H9 (cell line): Measurements from ENCODE around the gene MAP3K5. TPM values are rescaled to one million over a fixed set of nuclear protein-coding genes. Genes with fewer than 3 reads are reported as not detected.

Experiments used
- DNase-seq: peaks from one replicate; pipeline ENCODE4 v3.0.0-alpha.2; 2017
- H2AFZ ChIP-seq: one replicate; pipeline ENCODE4 v1.6.1; 2013; ENCODE audit warnings: mild to moderate bottlenecking, low read length, control low read depth, moderate library complexity
- H2AK5ac ChIP-seq: 2 replicates; pipeline ENCODE4 v1.6.1; 2013; ENCODE audit warnings: low read length, control low read depth, mixed read lengths; ENCODE audit not compliant: insufficient read length
- H2BK120ac ChIP-seq: one replicate; pipeline ENCODE4 v1.6.1; 2013; ENCODE audit warnings: low read depth, mild to moderate bottlenecking, low read length, control low read depth, inconsistent platforms; ENCODE audit not compliant: poor library complexity, severe bottlenecking
- H2BK12ac ChIP-seq: 2 replicates; pipeline ENCODE4 v1.6.1; 2013; ENCODE audit warnings: low read length, control low read depth, mixed read lengths, low read depth; ENCODE audit not compliant: insufficient read length
- H2BK15ac ChIP-seq: 2 replicates; pipeline ENCODE4 v1.6.1; 2013; ENCODE audit warnings: low read depth, low read length, control low read depth
- H2BK20ac ChIP-seq: one replicate; pipeline ENCODE4 v1.6.1; 2013; ENCODE audit warnings: low read depth, mild to moderate bottlenecking, low read length, control low read depth, inconsistent platforms; ENCODE audit not compliant: poor library complexity, severe bottlenecking
- H2BK5ac ChIP-seq: 2 replicates; pipeline ENCODE4 v1.6.1; 2013; ENCODE audit warnings: low read length, control low read depth, mixed read lengths; ENCODE audit not compliant: insufficient read length
- H3K14ac ChIP-seq: 2 replicates; pipeline ENCODE4 v1.6.1; 2013; ENCODE audit warnings: low read length, control low read depth; ENCODE audit not compliant: insufficient read depth
- H3K18ac ChIP-seq: 2 replicates; pipeline ENCODE4 v1.6.1; 2013; ENCODE audit warnings: low read depth, mild to moderate bottlenecking, mixed read lengths, low read length, control low read depth; ENCODE audit not compliant: insufficient read length
- H3K23ac ChIP-seq: 2 replicates; pipeline ENCODE4 v1.6.1; 2013; ENCODE audit warnings: low read length, control low read depth, mixed read lengths, low read depth; ENCODE audit not compliant: insufficient read length
- H3K23me2 ChIP-seq: 2 replicates; pipeline ENCODE4 v1.6.1; 2013; ENCODE audit warnings: low read depth, mild to moderate bottlenecking, mixed read lengths, low read length, control low read depth; ENCODE audit not compliant: insufficient read length, poor library complexity, severe bottlenecking
- H3K27ac ChIP-seq: 2 replicates; pipeline ENCODE4 v1.5.1; 2013; ENCODE audit warnings: low read length, control low read depth, mixed read lengths, low read depth; ENCODE audit not compliant: insufficient read length
- H3K27me3 ChIP-seq: 2 replicates; pipeline ENCODE4 v1.6.1; 2013; ENCODE audit warnings: low read length, control low read depth, inconsistent platforms; ENCODE audit not compliant: insufficient read depth
- H3K4ac ChIP-seq: 2 replicates; pipeline ENCODE4 v1.6.1; 2013; ENCODE audit warnings: low read depth, mild to moderate bottlenecking, control low read depth, inconsistent platforms, low read length, moderate library complexity
- H3K4me1 ChIP-seq: 2 replicates; pipeline ENCODE4 v1.6.1; 2013; ENCODE audit warnings: low read length, control low read depth, inconsistent platforms; ENCODE audit not compliant: insufficient read depth
- H3K4me2 ChIP-seq: 2 replicates; pipeline ENCODE4 v1.6.1; 2013; ENCODE audit warnings: low read length, control low read depth, mixed read lengths; ENCODE audit not compliant: insufficient read length, insufficient read depth
- H3K56ac ChIP-seq: 2 replicates; pipeline ENCODE4 v1.6.1; 2013; ENCODE audit warnings: low read depth, mild to moderate bottlenecking, mixed read lengths, low read length, control low read depth; ENCODE audit not compliant: insufficient read length
- H3K79me1 ChIP-seq: 2 replicates; pipeline ENCODE4 v1.6.1; 2013; ENCODE audit warnings: low read depth, mild to moderate bottlenecking, moderate library complexity, low read length, control low read depth, inconsistent platforms; ENCODE audit not compliant: insufficient read depth, poor library complexity, severe bottlenecking
- H3K79me2 ChIP-seq: 2 replicates; pipeline ENCODE4 v1.6.1; 2013; ENCODE audit warnings: low read length, control low read depth, inconsistent platforms; ENCODE audit not compliant: insufficient read depth
- H3K9ac ChIP-seq: 2 replicates; pipeline ENCODE4 v1.6.1; 2013; ENCODE audit warnings: low read length, control low read depth, mixed read lengths; ENCODE audit not compliant: insufficient read length; ENCODE audit errors: extremely low read depth
- H3K9me3 ChIP-seq: one replicate; pipeline ENCODE4 v1.6.1; 2013; ENCODE audit warnings: low read depth, low read length, inconsistent platforms; ENCODE audit not compliant: control insufficient read depth
- H3T11ph ChIP-seq: one replicate; pipeline ENCODE4 v1.6.1; 2013; ENCODE audit warnings: mild to moderate bottlenecking, low read length, control low read depth, inconsistent platforms
- H4K20me1 ChIP-seq: one replicate; pipeline ENCODE4 v1.6.1; 2013; ENCODE audit not compliant: control insufficient read depth, insufficient read length, insufficient read depth
- H4K5ac ChIP-seq: 2 replicates; pipeline ENCODE4 v1.6.1; 2013; ENCODE audit warnings: low read depth, mild to moderate bottlenecking, mixed read lengths, low read length, control low read depth; ENCODE audit not compliant: insufficient read length
- H4K8ac ChIP-seq: replicated peaks from 2 replicates; pipeline ENCODE4 v1.6.1; 2013; ENCODE audit warnings: low read length, control low read depth, mixed read lengths, low read depth; ENCODE audit not compliant: insufficient read length
- H4K91ac ChIP-seq: 2 replicates; pipeline ENCODE4 v1.6.1; 2013; ENCODE audit warnings: low read depth, mild to moderate bottlenecking, moderate library complexity, mixed read lengths, low read length, control low read depth; ENCODE audit not compliant: insufficient read length
- H3K27ac Mint-ChIP-seq, 3 experiments: 2 replicates in 2 of 3; 3 replicates in 1 of 3; pipeline ENCODE4 v1.8.0; 2020 to 2021; ENCODE audit warnings: mixed read lengths in 3 of 3, mild to moderate bottlenecking in 1 of 3, moderate library complexity in 1 of 3
- H3K27me3 Mint-ChIP-seq: 2 replicates; pipeline ENCODE4 v1.8.0; 2021; ENCODE audit warnings: low read depth, mild to moderate bottlenecking, moderate library complexity, mixed read lengths
- H3K36me3 Mint-ChIP-seq, 3 experiments: 2 replicates in 2 of 3; 3 replicates in 1 of 3; pipeline ENCODE4 v1.8.0; 2020 to 2021; ENCODE audit warnings: low read depth in 3 of 3, mixed read lengths in 3 of 3; ENCODE audit not compliant: insufficient read depth in 1 of 3
- H3K4me1 Mint-ChIP-seq, 2 experiments: 2 replicates each; pipeline ENCODE4 v1.8.0; 2020; ENCODE audit warnings: mixed read lengths in 2 of 2
- H3K4me3 Mint-ChIP-seq, 2 experiments: 2 replicates in 1 of 2; 3 replicates in 1 of 2; pipeline ENCODE4 v1.8.0; 2020 to 2021; ENCODE audit warnings: mild to moderate bottlenecking in 2 of 2, mixed read lengths in 2 of 2, moderate library complexity in 1 of 2
- H3K9me3 Mint-ChIP-seq, 2 experiments: 2 replicates in 1 of 2; 3 replicates in 1 of 2; pipeline ENCODE4 v1.8.0; 2020; ENCODE audit warnings: mild to moderate bottlenecking in 2 of 2, mixed read lengths in 2 of 2, moderate library complexity in 1 of 2
- CTCF ChIP-seq: fragments of 200-600 bp; sonication (generic); conservative IDR thresholded peaks from 3 replicates; pipeline ENCODE4 v1.8.0; 2021; ENCODE audit warnings: antibody characterized with exemption, mild to moderate bottlenecking
- WGBS: extraction: QIAGEN DNeasy Blood & Tissue Kit; methylation state at CpG from one replicate; pipeline ENCODE4 v1.1.7; 2013; ENCODE audit warnings: missing lambda C conversion rate, low lambda C conversion rate, mixed read lengths; ENCODE audit not compliant: insufficient read length; ENCODE audit errors: extremely low coverage; 5-methylcytosine and 5-hydroxymethylcytosine counted together
- total RNA-seq: library from RNA; stranded (reverse); gene quantifications from 2 replicates; pipeline ENCODE4 v1.2.1, GENCODE V29; 2021

MAP3K5 gene
- total RNA-seq, 1 experiment from 2014 or later: 1.6 TPM

- Histone ChIP-seq H3T11ph (no peak overlapping the region), H2BK20ac (no peak overlapping the region), H3K14ac (no peak overlapping the region), H2BK5ac (no peak overlapping the region), H3K79me1 (no peaks in the 10 kb centered on the region), H3K27me3 (no peaks in the 10 kb centered on the region), H2AK5ac (no peak overlapping the region), H2BK12ac (no peak overlapping the region), H3K79me2 (no peaks in the 10 kb centered on the region), H2BK120ac (no peak overlapping the region), H3K27ac (no peak overlapping the region), H3K9me3 (no peaks in the 10 kb centered on the region), H3K4me2 (no peak overlapping the region), H3K23me2 (no peaks in the 10 kb centered on the region), H4K91ac (no peak overlapping the region), H3K9ac (no peak overlapping the region), H4K5ac (no peak overlapping the region), H3K23ac (no peak overlapping the region), H2AFZ (no peak overlapping the region), H3K56ac (no peak overlapping the region), H3K4me1 (peaks cover 7% of the 10 kb centered on the region), H4K20me1 (no peaks in the 10 kb centered on the region), H2BK15ac (no peak overlapping the region), H4K8ac (no peak overlapping the region), H3K18ac (no peak overlapping the region), H3K4ac (no peak overlapping the region)
- Mint-ChIP-seq H3K27me3 (no peaks in the 10 kb centered on the region), H3K27ac (peak overlapping the region in 2 of 3 experiments; percentile 23 to 74; a peak in 1 of 7 replicates), H3K9me3 (no peaks in the 10 kb centered on the region), H3K4me3 (no peak overlapping the region), H3K36me3 (peaks cover 0 to 2% (median 0%) of the 10 kb centered on the region in 3 experiments; a peak in 2 of 7 replicates), H3K4me1 (peaks cover 64 to 67% of the 10 kb centered on the region in 2 experiments)
- no peak for TF ChIP-seq CTCF
- WGBS: no CpG with 5 or more reads among the region's 2 CpGs
- no peak for DNase-seq
Observed at GRCh38 chr6:136614994-136615393, 177.3 kb downstream of the MAP3K5 start.
